ENCODE results near the gene SMIM35.

Gene SMIM35

DNA sequence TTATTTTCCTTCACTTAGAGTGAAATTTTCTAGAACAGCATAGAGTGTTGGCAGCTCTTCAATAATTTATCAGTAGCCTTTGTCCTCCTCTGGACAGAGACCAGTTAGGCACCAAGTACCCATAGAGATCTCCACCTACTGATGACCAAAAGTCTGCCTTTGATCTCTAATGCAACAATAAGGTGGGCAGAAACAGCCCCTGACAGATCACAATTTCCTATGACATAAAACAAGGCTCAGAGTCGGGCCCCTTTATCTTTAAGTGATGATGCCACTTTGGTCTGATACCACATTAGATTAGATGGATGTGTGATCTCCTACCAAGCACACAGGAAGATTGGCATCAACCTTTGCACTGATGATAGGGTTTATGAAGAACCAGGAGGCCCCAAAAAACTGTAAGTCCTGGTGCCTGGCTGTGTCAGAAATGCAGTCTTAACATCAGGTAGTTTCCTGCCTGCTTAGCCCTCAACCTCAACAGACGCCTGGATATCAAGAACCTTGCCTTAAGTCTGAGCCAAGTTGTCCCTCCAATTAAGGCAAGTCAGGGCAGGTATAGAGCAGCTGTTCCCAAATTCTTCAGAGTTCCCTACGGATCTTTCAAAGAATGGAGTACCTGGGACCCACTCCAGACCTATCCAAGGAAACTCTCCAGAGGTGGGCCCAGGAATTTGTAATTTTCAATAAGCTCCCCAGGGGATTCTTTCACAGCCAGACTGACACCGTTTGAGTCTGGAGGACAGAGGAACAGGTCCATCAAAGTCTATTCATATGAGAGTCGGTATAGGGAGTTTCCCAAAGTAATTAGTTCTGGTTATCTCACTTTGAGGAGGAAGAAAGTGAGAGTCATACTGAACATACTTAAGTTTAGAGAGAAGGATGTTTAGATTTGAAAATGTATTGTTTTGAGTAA is 40.5 kb downstream of the SMIM35 start:
- Histone ChIP-seq H2AFZ (ENCODE audit: low read depth, low read length) (no peak overlapping the region), H3K4me1 (ENCODE audit: insufficient read depth, low read length) (no peaks in the 10 kb centered on the region), H3K36me3 (ENCODE audit: insufficient read depth, low read length) (no peaks in the 10 kb centered on the region), H3K27me3 (ENCODE audit: insufficient read depth, low read length) (peaks cover 10% of the 10 kb centered on the region), H3K4me3 (ENCODE audit: low read length) (no peak overlapping the region), H3K9me3 (ENCODE audit: low read length) (no peaks in the 10 kb centered on the region)

DNA sequence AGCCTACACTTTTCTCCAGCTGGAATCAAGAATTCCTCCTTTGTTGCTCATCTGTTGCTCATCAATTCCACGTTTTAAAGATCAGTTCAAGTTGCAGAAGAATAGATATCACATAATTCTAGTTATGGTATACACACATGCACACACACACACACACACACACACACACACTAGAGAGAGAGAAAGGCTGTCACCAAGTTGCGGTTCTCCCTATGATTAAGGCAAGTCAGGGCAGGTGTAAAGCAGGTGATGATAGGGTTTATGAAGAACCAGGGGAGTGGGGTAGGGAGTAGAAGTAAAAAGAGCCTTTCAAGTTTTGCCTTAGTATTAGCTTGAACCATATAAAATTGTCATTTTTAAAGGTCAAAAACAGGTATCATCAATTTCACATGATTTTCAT is 41.6 kb downstream of the SMIM35 start:
- no peak overlapping the region for H2AFZ ChIP-seq (ENCODE audit: low read depth, low read length)
- peaks cover 10% of the 10 kb centered on the region for H3K27me3 ChIP-seq (ENCODE audit: insufficient read depth, low read length)
- no peak overlapping the region for H3K4me3 ChIP-seq (ENCODE audit: low read length)
- H3K9me3 ChIP-seq (ENCODE audit: low read length), result no peaks in the 10 kb centered on the region
- H3K4me1 ChIP-seq (ENCODE audit: insufficient read depth, low read length), result no peaks in the 10 kb centered on the region
- no peaks in the 10 kb centered on the region for H3K36me3 ChIP-seq (ENCODE audit: insufficient read depth, low read length)

DNA sequence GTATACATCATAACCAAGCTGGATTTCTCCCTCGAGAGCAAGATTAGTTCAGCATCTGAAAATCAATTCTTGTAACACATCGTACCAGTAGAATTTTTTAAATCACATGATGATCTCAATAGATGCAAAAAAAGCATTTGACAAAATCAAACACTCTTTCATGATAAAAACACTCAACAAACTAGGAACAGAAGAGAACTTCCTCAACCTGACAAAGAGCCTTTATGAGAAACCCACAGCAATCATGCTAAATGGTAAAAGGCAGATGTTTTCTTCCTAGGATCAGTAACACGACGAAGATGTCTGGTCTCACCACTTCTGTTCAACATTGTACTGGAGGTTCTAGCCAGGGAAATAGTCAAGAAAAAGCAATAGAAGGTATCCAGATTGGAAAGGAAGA is 44.0 kb downstream of the SMIM35 start:
- H3K27me3 ChIP-seq (ENCODE audit: insufficient read depth, low read length), result peaks cover 9% of the 10 kb centered on the region

DNA sequence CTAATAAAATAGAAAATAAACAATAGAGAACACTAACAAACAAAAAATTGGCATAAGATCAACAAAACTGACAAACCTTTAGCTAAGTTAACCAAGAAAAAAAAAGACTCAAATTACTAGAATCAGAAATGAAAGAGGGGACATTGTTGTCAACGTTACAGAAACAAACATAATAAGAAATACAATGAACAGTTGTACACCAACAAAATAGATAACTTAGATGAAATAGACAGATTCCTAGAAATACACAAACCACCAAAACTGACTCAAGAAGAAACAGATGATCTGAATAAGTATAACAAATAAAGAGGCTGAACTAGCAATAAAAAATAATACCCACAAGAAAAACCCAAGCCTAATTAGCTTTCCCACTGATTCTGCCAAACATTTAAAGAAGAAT is 44.6 kb downstream of the SMIM35 start:
- H3K36me3 ChIP-seq (ENCODE audit: insufficient read depth, low read length), result no peaks in the 10 kb centered on the region
- H2AFZ ChIP-seq (ENCODE audit: low read depth, low read length), result no peak overlapping the region
- no peaks in the 10 kb centered on the region for H3K4me1 ChIP-seq (ENCODE audit: insufficient read depth, low read length)
- no peak overlapping the region for H3K4me3 ChIP-seq (ENCODE audit: low read length)
- peaks cover 4% of the 10 kb centered on the region for H3K27me3 ChIP-seq (ENCODE audit: insufficient read depth, low read length)
- no peaks in the 10 kb centered on the region for H3K9me3 ChIP-seq (ENCODE audit: low read length)

More for the DNA sequence above, 44.0 kb downstream of the SMIM35 start:
- Histone ChIP-seq H2AFZ (ENCODE audit: low read depth, low read length) (no peak overlapping the region), H3K9me3 (ENCODE audit: low read length) (no peaks in the 10 kb centered on the region), H3K36me3 (ENCODE audit: insufficient read depth, low read length) (no peaks in the 10 kb centered on the region), H3K4me1 (ENCODE audit: insufficient read depth, low read length) (no peaks in the 10 kb centered on the region), H3K4me3 (ENCODE audit: low read length) (no peak overlapping the region)

DNA sequence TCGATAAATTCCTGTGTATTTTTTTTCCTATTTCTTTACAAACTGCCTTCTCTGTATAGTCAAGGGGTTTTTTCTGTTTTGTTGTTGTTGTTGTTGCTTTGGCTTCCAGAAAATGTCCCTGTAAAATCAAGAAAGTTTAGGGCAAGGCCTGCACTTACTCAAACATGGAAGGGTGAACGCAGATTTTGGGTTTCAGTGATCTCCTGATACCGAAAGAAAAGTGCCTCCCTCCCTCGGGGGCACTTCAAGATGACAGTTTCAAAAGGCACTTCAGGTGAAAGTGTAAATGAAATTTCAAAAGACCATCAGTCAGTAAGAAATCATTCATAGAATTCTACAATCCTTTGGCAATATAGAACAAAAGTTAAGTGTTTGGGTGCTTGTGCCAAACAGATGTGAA is 53.3 kb downstream of the SMIM35 start:
- H3K9me3 ChIP-seq (ENCODE audit: low read length), result no peaks in the 10 kb centered on the region
- peaks cover 2% of the 10 kb centered on the region for H3K27me3 ChIP-seq (ENCODE audit: insufficient read depth, low read length)
- H3K4me3 ChIP-seq (ENCODE audit: low read length), result no peak overlapping the region
- H3K36me3 ChIP-seq (ENCODE audit: insufficient read depth, low read length), result no peaks in the 10 kb centered on the region
- no peak overlapping the region for H2AFZ ChIP-seq (ENCODE audit: low read depth, low read length)
- no peaks in the 10 kb centered on the region for H3K4me1 ChIP-seq (ENCODE audit: insufficient read depth, low read length)

DNA sequence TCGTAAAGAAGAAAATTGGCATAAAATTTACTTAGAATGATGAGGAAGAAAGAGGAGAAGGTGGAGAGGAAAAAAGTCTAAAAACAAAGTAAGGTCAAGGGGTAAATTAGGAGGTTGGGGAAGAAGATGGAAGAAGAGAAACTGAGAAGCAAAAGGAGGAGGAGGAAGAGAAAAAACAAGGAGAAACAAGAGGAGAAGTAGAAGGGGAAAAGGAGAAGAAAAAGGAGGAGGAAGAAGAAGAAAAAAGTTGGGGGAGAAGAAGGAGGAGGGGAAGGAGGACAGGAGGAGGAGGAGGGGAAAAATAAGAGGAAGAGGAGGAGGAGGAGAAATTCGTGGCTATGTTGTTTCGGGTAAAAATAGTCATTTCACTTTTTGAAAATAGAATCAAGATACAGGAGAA is 58.1 kb downstream of the SMIM35 start:
- H3K4me1 ChIP-seq (ENCODE audit: insufficient read depth, low read length), result no peaks in the 10 kb centered on the region
- H3K4me3 ChIP-seq (ENCODE audit: low read length), result no peak overlapping the region
- H3K9me3 ChIP-seq (ENCODE audit: low read length), result no peaks in the 10 kb centered on the region
- no peak overlapping the region for H2AFZ ChIP-seq (ENCODE audit: low read depth, low read length)
- no peaks in the 10 kb centered on the region for H3K27me3 ChIP-seq (ENCODE audit: insufficient read depth, low read length)
- H3K36me3 ChIP-seq (ENCODE audit: insufficient read depth, low read length), result no peaks in the 10 kb centered on the region

DNA sequence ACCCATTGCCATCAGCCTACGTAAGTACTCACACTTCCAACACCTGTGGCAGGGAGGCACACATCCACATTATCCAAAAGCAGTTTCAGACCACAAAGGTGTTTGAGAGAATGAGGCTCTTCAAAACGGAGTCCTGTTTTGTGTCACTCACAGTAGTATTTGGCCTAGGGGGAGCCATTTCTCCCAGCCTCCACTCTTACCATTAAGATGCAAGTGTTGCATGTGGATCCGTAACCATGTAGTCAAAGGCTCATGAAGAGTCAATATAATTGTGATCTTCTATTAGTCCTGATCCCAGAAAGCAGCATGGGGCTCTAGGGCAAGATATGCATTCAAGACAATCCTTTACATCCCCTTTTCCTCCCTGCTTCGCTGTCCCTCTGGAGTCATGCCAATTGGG is 59.1 kb downstream of the SMIM35 start:
- Histone ChIP-seq H2AFZ (ENCODE audit: low read depth, low read length) (no peak overlapping the region), H3K27me3 (ENCODE audit: insufficient read depth, low read length) (no peaks in the 10 kb centered on the region), H3K36me3 (ENCODE audit: insufficient read depth, low read length) (no peaks in the 10 kb centered on the region), H3K9me3 (ENCODE audit: low read length) (no peaks in the 10 kb centered on the region), H3K4me1 (ENCODE audit: insufficient read depth, low read length) (no peaks in the 10 kb centered on the region), H3K4me3 (ENCODE audit: low read length) (no peak overlapping the region)

DNA sequence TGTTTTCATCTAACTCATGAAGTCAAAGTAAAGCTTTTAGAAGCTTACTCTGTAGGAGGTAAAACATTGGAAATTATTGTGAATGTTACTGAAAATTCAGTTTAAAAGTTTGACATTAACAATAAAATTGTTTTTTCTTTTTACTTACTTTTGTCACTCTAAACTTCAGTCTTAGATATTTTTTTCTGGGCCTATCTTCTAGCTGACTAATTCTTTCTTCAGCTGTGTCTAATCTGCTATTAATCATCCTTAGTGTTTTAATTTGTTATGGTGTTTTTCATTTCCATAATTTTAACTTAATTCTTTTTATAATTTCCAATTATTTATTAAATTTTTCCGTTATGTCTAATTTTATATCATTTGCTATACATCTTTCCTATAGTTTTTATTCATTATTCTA is 65.6 kb downstream of the SMIM35 start:
- H3K9me3 ChIP-seq (ENCODE audit: low read length), result no peaks in the 10 kb centered on the region
- peaks cover 8% of the 10 kb centered on the region for H3K27me3 ChIP-seq (ENCODE audit: insufficient read depth, low read length)
- no peaks in the 10 kb centered on the region for H3K4me1 ChIP-seq (ENCODE audit: insufficient read depth, low read length)
- H3K36me3 ChIP-seq (ENCODE audit: insufficient read depth, low read length), result no peaks in the 10 kb centered on the region
- no peak overlapping the region for H3K4me3 ChIP-seq (ENCODE audit: low read length)
- no peak overlapping the region for H2AFZ ChIP-seq (ENCODE audit: low read depth, low read length)

DNA sequence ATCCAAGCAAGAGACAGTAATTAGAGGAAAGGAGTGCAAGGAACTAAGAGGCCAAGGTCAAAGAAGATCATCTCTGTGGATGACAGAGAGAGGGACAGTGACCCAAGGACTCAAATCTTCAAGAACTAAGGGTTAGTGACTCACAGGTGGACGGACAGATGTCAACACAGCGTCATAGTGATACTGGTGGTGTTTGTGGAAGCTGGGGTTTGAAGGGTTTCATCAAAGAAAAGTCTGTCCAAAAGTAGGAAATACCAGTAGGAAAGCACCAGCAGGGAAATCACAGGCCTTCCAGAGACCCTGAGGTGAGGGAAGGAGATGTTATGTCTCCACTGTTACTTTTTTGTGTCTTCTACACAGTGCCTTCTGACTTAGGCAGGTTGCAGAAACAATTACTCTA is 68.4 kb downstream of the SMIM35 start:
- Histone ChIP-seq H3K27me3 (ENCODE audit: insufficient read depth, low read length) (peaks cover 8% of the 10 kb centered on the region), H3K4me1 (ENCODE audit: insufficient read depth, low read length) (no peaks in the 10 kb centered on the region), H3K4me3 (ENCODE audit: low read length) (no peak overlapping the region), H2AFZ (ENCODE audit: low read depth, low read length) (no peak overlapping the region), H3K36me3 (ENCODE audit: insufficient read depth, low read length) (no peaks in the 10 kb centered on the region), H3K9me3 (ENCODE audit: low read length) (no peaks in the 10 kb centered on the region)

DNA sequence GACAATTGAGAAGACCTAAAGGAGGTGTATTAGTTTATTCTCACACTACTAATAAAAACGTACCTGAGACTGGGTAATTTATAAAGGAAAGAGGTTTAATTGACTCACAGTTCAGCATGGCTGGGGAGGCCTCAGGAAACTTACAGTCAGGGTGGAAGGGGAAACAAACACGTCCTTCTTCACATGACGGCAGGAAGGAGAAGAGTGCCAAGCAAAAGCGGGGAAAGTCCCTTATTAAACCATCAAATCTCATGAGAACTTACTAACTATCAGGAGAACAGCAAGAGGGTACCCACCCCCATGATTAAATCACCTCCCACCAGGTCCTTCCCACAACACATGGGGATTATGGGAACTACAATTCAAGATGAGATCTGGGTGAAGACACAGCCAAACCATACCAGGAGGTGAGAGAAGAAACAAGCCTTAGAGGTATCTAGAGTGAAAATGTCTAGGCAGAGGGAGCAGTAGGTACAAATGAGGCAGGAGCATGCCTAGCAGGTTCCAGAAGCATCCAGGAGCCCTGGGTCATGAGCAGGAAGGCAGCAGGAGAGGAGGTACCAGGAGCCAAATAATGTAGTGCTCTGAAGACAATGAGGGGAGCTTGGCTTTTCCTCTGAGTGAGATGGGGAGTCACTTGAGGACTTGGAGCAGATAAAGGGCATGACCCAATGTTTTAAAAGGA is 69.0 kb downstream of the SMIM35 start:
- Histone ChIP-seq H2AFZ (ENCODE audit: low read depth, low read length) (no peak overlapping the region), H3K4me3 (ENCODE audit: low read length) (no peak overlapping the region), H3K9me3 (ENCODE audit: low read length) (no peaks in the 10 kb centered on the region), H3K27me3 (ENCODE audit: insufficient read depth, low read length) (peaks cover 8% of the 10 kb centered on the region), H3K36me3 (ENCODE audit: insufficient read depth, low read length) (no peaks in the 10 kb centered on the region), H3K4me1 (ENCODE audit: insufficient read depth, low read length) (no peaks in the 10 kb centered on the region)

DNA sequence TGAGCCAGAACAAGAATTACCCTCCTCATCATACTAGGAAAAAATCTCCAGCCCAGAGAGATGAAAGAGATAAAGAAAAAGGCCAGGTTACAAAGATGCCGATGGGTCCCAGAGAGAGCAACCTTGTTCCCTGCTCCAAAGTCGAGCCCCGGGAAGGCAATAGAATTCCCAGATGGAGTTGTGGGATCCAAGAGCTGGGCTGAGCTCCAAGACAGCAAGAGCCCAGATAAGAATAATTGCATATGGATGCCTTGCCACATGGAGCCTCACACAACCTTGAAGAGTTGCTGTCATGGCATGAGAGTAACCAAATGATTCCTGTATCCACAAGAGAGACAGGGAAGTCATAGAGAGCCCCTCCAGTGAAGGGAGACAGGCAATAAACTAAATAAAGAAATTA is 69.7 kb downstream of the SMIM35 start:
- Histone ChIP-seq H3K9me3 (ENCODE audit: low read length) (no peaks in the 10 kb centered on the region), H3K27me3 (ENCODE audit: insufficient read depth, low read length) (peaks cover 8% of the 10 kb centered on the region), H3K4me1 (ENCODE audit: insufficient read depth, low read length) (no peaks in the 10 kb centered on the region), H3K4me3 (ENCODE audit: low read length) (no peak overlapping the region), H3K36me3 (ENCODE audit: insufficient read depth, low read length) (no peaks in the 10 kb centered on the region), H2AFZ (ENCODE audit: low read depth, low read length) (no peak overlapping the region)

DNA sequence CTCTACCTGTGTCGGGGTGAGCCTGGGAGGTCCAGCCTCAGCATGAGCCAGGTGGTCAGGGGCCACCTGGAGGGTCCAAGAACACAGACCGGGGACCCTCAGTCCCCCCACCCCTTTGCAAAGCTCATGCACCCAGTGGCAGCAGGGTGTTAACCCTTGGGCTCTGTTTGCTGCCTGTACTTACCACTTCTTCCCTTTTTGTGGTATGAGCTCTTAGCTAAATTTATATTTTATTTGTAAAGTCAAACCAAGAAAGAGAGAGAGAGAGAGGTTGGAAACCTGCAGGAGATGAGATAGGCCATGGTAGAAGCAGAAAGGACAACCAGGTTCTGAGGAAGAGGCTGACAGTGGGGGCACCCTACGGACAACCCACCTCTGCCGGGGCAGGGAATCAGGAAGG is 70.7 kb downstream of the SMIM35 start:
- peaks cover 9% of the 10 kb centered on the region for H3K27me3 ChIP-seq (ENCODE audit: insufficient read depth, low read length)
- no peak overlapping the region for H2AFZ ChIP-seq (ENCODE audit: low read depth, low read length)
- no peaks in the 10 kb centered on the region for H3K36me3 ChIP-seq (ENCODE audit: insufficient read depth, low read length)
- no peak overlapping the region for H3K4me3 ChIP-seq (ENCODE audit: low read length)
- H3K9me3 ChIP-seq (ENCODE audit: low read length), result no peaks in the 10 kb centered on the region
- H3K4me1 ChIP-seq (ENCODE audit: insufficient read depth, low read length), result no peaks in the 10 kb centered on the region

DNA sequence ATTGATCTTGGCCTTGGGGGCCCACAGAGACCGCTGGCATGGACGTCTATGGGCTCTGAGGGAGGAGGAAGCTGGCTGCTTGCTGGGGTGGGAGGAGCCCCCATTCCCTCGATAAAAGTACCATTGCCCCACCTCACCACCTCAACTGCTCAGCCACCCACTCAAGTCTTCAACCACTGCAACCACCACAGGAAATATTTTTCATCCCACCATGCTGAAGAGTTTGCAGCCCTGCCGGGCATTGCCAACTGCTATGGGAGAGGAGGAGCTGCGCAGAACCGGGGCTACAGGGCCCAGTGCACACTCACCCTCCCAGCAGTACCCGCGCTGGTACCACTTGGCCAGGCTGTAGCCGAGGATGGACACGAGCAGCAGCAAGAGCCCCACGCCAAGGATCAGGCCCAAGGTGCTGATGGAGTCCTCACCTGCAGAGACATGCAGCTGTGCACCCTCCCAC is 71.3 kb downstream of the SMIM35 start:
- Histone ChIP-seq H3K36me3 (ENCODE audit: insufficient read depth, low read length) (no peaks in the 10 kb centered on the region), H3K4me3 (ENCODE audit: low read length) (no peak overlapping the region), H2AFZ (ENCODE audit: low read depth, low read length) (no peak overlapping the region), H3K9me3 (ENCODE audit: low read length) (no peaks in the 10 kb centered on the region), H3K27me3 (ENCODE audit: insufficient read depth, low read length) (peaks cover 11% of the 10 kb centered on the region), H3K4me1 (ENCODE audit: insufficient read depth, low read length) (no peaks in the 10 kb centered on the region)
